SK-N-SH treated with all-trans-retinoic acid at 6 μM for 48 hours (cell line): ENCODE results near the gene DNAJC9.

ENCODE experiments used
- ARNTL ChIP-seq: fragments of 450-650 bp; formaldehyde crosslinking; IDR thresholded peaks from 2 replicates; pipeline ENCODE4 v1.5.0; 2020; ENCODE audit warnings: low read depth, mild to moderate bottlenecking, moderate library complexity, borderline replicate concordance
- PPARA ChIP-seq: fragments of 250-450 bp; sonication (Bioruptor Pico); IDR thresholded peaks from 2 replicates; pipeline ENCODE4 v1.5.0; 2020; ENCODE audit warnings: mild to moderate bottlenecking, borderline replicate concordance
- RARB ChIP-seq: fragments of 250-450 bp; sonication (Bioruptor Pico); IDR thresholded peaks from 2 replicates; pipeline ENCODE4 v1.8.0; 2021; ENCODE audit warnings: mild to moderate bottlenecking, moderate library complexity
- SNAI2 ChIP-seq: fragments of 250-450 bp; sonication (Bioruptor Pico); IDR thresholded peaks from 2 replicates; pipeline ENCODE4 v1.5.0; 2020; ENCODE audit warnings: mild to moderate bottlenecking, moderate library complexity
- TCF4 ChIP-seq: fragments of 250-450 bp; sonication (Bioruptor Pico); IDR thresholded peaks from 2 replicates; pipeline ENCODE4 v1.8.0; 2021; ENCODE audit warnings: mild to moderate bottlenecking, moderate library complexity, borderline replicate concordance
- TOX ChIP-seq: fragments of 250-450 bp; sonication (Bioruptor Pico); IDR thresholded peaks from 2 replicates; pipeline ENCODE4 v1.8.0; 2021; ENCODE audit warnings: mild to moderate bottlenecking, moderate library complexity, borderline replicate concordance
- ZFP3 ChIP-seq: fragments of 250-450 bp; sonication (Bioruptor Pico); IDR thresholded peaks from 2 replicates; pipeline ENCODE4 v1.5.0; 2020; ENCODE audit warnings: mild to moderate bottlenecking, moderate library complexity
- ZFP30 ChIP-seq: fragments of 450-650 bp; formaldehyde crosslinking; IDR thresholded peaks from 2 replicates; pipeline ENCODE4 v1.5.0; 2022; ENCODE audit warnings: mild to moderate bottlenecking, moderate library complexity
- ZNF8 ChIP-seq: fragments of 450-650 bp; formaldehyde crosslinking; IDR thresholded peaks from 2 replicates; pipeline ENCODE4 v1.5.0; 2020; ENCODE audit warnings: mild to moderate bottlenecking, moderate library complexity
- TF ChIP-seq, protein P1 (sequence below): fragments of 250-450 bp; sonication (Bioruptor Pico); IDR thresholded peaks from 2 replicates; pipeline ENCODE4 v1.5.1; 2021; ENCODE audit warnings: mild to moderate bottlenecking, moderate library complexity

DNA sequence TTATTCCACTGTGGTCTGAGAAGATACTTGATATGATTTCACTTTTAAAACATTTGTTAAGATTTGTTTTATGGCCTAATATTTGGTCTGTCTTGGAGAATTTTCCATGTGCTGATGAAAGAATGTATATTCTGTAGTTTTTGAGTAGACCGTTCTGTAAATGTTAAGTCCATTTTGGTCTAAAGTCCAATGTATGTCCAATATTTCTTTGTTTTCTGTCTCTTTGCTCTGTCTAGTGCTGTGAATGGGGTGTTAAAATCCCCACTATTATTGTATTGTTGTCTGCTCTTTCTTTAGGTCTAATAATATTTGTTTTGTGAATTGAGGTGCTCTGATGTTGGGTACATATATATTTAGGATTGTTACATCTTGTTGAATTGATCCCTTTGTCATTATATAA is 31.3 kb downstream of the DNAJC9 start:
- no peak for TF ChIP-seq TOX (CRISPR knock-in tag)
- no peak for TF ChIP-seq ZFP30 (CRISPR knock-in tag)
- TF ChIP-seq, protein P1, sequence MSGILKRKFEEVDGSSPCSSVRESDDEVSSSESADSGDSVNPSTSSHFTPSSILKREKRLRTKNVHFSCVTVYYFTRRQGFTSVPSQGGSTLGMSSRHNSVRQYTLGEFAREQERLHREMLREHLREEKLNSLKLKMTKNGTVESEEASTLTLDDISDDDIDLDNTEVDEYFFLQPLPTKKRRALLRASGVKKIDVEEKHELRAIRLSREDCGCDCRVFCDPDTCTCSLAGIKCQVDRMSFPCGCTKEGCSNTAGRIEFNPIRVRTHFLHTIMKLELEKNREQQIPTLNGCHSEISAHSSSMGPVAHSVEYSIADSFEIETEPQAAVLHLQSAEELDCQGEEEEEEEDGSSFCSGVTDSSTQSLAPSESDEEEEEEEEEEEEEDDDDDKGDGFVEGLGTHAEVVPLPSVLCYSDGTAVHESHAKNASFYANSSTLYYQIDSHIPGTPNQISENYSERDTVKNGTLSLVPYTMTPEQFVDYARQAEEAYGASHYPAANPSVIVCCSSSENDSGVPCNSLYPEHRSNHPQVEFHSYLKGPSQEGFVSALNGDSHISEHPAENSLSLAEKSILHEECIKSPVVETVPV (CRISPR knock-in tag) = no peak
- no peak for TF ChIP-seq RARB
- TF ChIP-seq PPARA (CRISPR knock-in tag) = no peak
- TF ChIP-seq SNAI2 (CRISPR knock-in tag) = no peak
- no peak for TF ChIP-seq ZFP3 (CRISPR knock-in tag)
- no peak for TF ChIP-seq TCF4 (CRISPR knock-in tag)
- TF ChIP-seq ARNTL (CRISPR knock-in tag) = no peak
- TF ChIP-seq ZNF8 (CRISPR knock-in tag) = no peak
